RWPE2 (cell line): ENCODE results near the gene MAPK6.
A peak's percentile ranks its signal among the peaks of the same experiment; 100 is the strongest.
"Not testable (repeated sequence)": the region's sequence is repeated elsewhere in the genome, so short reads cannot be mapped to it uniquely, and the experiment has no call there.

Experiments used
- ATAC-seq: fragments of 200-7000 bp; cut with Tn5 transposase; 3 replicates; pipeline ENCODE4 v1.9.1; 2021; ENCODE audit warnings: low read depth
- DNase-seq: peaks from one replicate; pipeline ENCODE4 v3.0.0-alpha.2; 2020; ENCODE audit warnings: low spot score
- H3K27ac ChIP-seq: fragments of 450-650 bp; 2 replicates; pipeline ENCODE4 v1.5.1; 2017; ENCODE audit warnings: mild to moderate bottlenecking; ENCODE audit not compliant: poor library complexity, severe bottlenecking
- H3K27me3 ChIP-seq: fragments of 250-450 bp; sonication (Bioruptor Pico); 2 replicates; pipeline ENCODE4 v1.5.1; 2021; ENCODE audit warnings: mild to moderate bottlenecking, moderate library complexity; ENCODE audit not compliant: insufficient read depth, poor library complexity, severe bottlenecking
- H3K36me3 ChIP-seq: fragments of 250-450 bp; sonication (Bioruptor Pico); 2 replicates; pipeline ENCODE4 v1.5.1; 2020; ENCODE audit warnings: low read depth, mild to moderate bottlenecking, moderate library complexity
- H3K4me1 ChIP-seq: fragments of 250-450 bp; sonication (Bioruptor Pico); 2 replicates; pipeline ENCODE4 v1.5.1; 2021; ENCODE audit warnings: mild to moderate bottlenecking, moderate library complexity; ENCODE audit not compliant: insufficient read depth, poor library complexity, severe bottlenecking
- H3K4me3 ChIP-seq: fragments of 250-450 bp; sonication (Bioruptor Pico); 2 replicates; pipeline ENCODE4 v1.5.1; 2021; ENCODE audit warnings: mild to moderate bottlenecking, moderate library complexity; ENCODE audit not compliant: severe bottlenecking
- H3K9me3 ChIP-seq: fragments of 250-450 bp; sonication (Bioruptor Pico); 2 replicates; pipeline ENCODE4 v1.5.1; 2021; ENCODE audit warnings: mild to moderate bottlenecking, moderate library complexity; ENCODE audit not compliant: severe bottlenecking
- CTCF ChIP-seq: fragments of 450-650 bp; IDR thresholded peaks from one replicate; pipeline ENCODE4 v1.5.1; 2017; ENCODE audit warnings: mild to moderate bottlenecking, moderate library complexity; ENCODE audit not compliant: poor library complexity, severe bottlenecking

The MAPK6 gene

DNA sequence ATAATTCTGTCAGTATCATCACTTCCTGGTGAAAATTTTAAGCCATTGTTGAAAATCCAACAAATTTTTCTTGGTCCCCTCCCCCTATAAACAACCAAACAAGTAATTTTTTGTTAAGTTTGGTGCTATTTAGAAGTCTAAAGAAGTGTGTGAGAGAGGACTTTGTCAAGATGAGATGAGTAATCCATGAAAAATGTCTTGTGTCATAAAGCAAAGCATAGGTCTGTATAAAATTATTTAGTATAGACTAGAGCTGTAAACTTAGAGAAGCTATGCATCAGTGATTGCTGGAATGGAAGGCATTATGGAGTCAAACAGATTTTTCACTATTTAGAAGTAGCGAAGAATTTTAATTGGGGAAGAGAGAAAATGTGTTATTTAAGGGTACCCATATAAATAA, 31.4 kb downstream of the MAPK6 start:
- peaks cover 100% of the 10 kb centered on the region for H3K36me3 ChIP-seq
- DNase-seq (no peak), ATAC-seq (peak; percentile 81)
- peak overlapping the region; percentile 56 for H3K27ac ChIP-seq
- H3K9me3 ChIP-seq: no peaks in the 10 kb centered on the region
- H3K4me1 ChIP-seq: peaks cover 31% of the 10 kb centered on the region
- no peak for TF ChIP-seq CTCF
- H3K27me3 ChIP-seq: no peaks in the 10 kb centered on the region
- H3K4me3 ChIP-seq: no peak overlapping the region

DNA sequence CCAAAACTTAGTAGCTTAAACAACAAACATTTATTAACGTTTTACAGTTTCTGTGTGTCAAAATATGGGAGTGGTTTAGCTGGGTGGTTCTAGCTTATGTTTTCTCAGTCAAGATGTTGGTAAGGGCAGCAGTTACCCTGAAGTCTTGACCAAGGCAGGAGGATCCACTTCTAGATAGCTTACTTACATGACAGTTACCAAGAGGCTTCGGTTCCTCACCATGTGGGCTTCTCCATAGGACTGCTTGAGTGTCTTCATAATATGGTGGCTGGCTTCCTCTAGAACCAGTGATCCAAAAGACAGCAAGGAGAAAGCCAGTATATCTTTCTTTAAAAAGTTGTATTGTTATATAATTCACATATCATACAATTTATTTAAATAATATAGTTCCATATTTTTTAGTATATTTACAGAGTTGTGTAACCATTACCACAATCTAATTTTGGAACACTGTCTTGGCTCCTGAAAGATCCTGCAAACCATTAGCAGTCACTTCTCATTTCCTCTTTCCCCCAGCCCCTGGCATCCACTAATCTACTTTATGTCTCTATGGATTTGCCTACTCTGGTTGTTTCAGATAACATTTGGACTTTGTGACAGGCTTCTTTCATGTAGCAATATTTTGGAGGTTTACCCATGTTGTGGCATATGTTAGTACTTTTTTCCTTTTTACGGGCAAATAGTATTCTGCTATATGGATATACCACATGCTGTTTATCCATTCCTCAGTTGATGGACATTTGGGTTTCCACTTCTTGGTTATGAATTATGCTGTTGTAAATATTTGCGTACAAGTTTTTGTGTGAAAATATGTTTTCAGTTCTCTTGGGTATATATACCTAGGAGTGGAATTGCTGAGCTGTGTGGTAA, 33.3 kb downstream of the MAPK6 start:
- Histone ChIP-seq H3K9me3 (no peaks in the 10 kb centered on the region), H3K36me3 (peaks cover 100% of the 10 kb centered on the region), H3K27me3 (no peaks in the 10 kb centered on the region), H3K4me3 (no peak overlapping the region), H3K27ac (peak overlapping the region; percentile 56), H3K4me1 (peaks cover 31% of the 10 kb centered on the region)
- no peak for TF ChIP-seq CTCF
- no peak for ATAC-seq
- DNase-seq: no peak

- peaks cover 100% of the 10 kb centered on the region for H3K36me3 ChIP-seq
- ATAC-seq: 0 out of 3 replicates have a peak, but pooled peaks have one; percentile 21
Measured at GRCh38 chr15:52054381-52054780, 35.4 kb downstream of the MAPK6 start.

DNA sequence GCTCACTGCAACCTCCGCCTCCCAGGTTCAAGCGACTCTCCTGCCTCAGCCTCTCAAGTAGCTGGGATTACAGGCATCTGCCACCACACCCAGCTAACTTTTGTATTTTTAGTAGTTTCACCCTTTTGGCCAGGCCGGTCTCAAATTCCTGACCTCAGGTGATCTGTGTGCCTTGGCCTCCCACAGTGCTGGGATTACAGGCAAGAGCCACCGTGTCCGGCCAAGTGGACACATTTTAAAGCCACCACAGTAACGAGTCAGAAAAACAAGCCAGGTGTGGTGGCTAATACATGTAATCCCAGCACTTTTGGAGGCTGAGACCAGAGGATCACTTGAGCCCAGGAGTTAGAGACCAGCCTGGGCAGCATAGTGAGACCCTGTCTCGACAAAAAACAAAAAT, 35.8 kb downstream of the MAPK6 start:
- H3K27me3 ChIP-seq, ATAC-seq, H3K9me3 ChIP-seq, H3K4me3 ChIP-seq, DNase-seq: not testable (repeated sequence)
- Histone ChIP-seq H3K4me1 (peaks cover 26% of the 10 kb centered on the region), H3K27ac (peak overlapping the region; percentile 56), H3K36me3 (peaks cover 100% of the 10 kb centered on the region)

More at GRCh38 chr15:52054381-52054780, 35.4 kb downstream of the MAPK6 start:
- Histone ChIP-seq H3K4me3 (no peak overlapping the region), H3K4me1 (peaks cover 31% of the 10 kb centered on the region), H3K27me3 (no peaks in the 10 kb centered on the region), H3K9me3 (no peaks in the 10 kb centered on the region), H3K27ac (peak overlapping the region; percentile 56)
- no peak for DNase-seq
- no peak for TF ChIP-seq CTCF

- no peak for TF ChIP-seq CTCF
- no peak for DNase-seq
- ATAC-seq: no peak
- H3K9me3 ChIP-seq: no peaks in the 10 kb centered on the region
- no peaks in the 10 kb centered on the region for H3K27me3 ChIP-seq
- peaks cover 17% of the 10 kb centered on the region for H3K4me1 ChIP-seq
- no peak overlapping the region for H3K4me3 ChIP-seq
- peaks cover 100% of the 10 kb centered on the region for H3K36me3 ChIP-seq
- no peak overlapping the region for H3K27ac ChIP-seq
Measured at GRCh38 chr15:52056001-52056400, 37.0 kb downstream of the MAPK6 start.
